HepG2 (cell line): ENCODE measurements around the gene CARTPT. TPM values are rescaled to one million over a fixed set of nuclear protein-coding genes. Genes with fewer than 3 reads are reported as not detected.

Experiments used
- ATAC-seq: fragments of 200-7000 bp; cut with Tn5 transposase; 3 replicates; pipeline ENCODE4 v1.9.1; 2020; ENCODE audit warnings: mild to moderate bottlenecking, moderate library complexity
- BruUV-seq: library from RNA; stranded (reverse); fragments of 400-500 nt; replicated peaks from 2 replicates; lab custom pipeline; 2021; lab: Mats Ljungman, UMichigan
- CTCF ChIA-PET: fragments of 300-600 bp; formaldehyde crosslinking; extraction: SDS; loops from one replicate; lab custom pipeline; 2021; ENCODE audit warnings: low total read pairs, inconsistent platforms, low intra/inter-chr PET ratio; lab: Yijun Ruan, JAX
- POLR2A ChIA-PET: fragments of 350-600 bp; sonication (Branson Sonifier 250); formaldehyde crosslinking; loops from one replicate; lab custom pipeline; 2020; ENCODE audit warnings: antibody characterized with exemption, inconsistent platforms; lab: Yijun Ruan, JAX
- DNase-seq: peaks from one replicate; pipeline ENCODE4 v3.0.0-alpha.2; 2015; ENCODE audit warnings: low spot score
- FAIRE-seq: peaks from 3 replicates; lab custom pipeline; 2011; peaks lifted over from hg19 to GRCh38; lab: Jason Lieb, UNC
- H2AFZ ChIP-seq: one replicate; pipeline ENCODE4 v1.6.1; 2011; ENCODE audit warnings: low read length, inconsistent platforms
- H3K27ac ChIP-seq: fragments of 300-600 bp; 3 replicates; pipeline ENCODE4 v1.8.0; 2011; ENCODE audit warnings: mixed run types, mild to moderate bottlenecking, mixed read lengths, low read length, inconsistent platforms; ENCODE audit not compliant: insufficient read depth; ENCODE audit errors: extremely low read length
- H3K27me3 ChIP-seq, 2 experiments: fragments of 200-600 bp in 1 of 2; 2 replicates in 1 of 2; 3 replicates in 1 of 2; pipeline versions ENCODE4 v1.6.0 to v1.8.0; 2011; ENCODE audit warnings: low read length in 2 of 2, mild to moderate bottlenecking in 2 of 2, moderate library complexity in 2 of 2, inconsistent platforms in 1 of 2; ENCODE audit not compliant: insufficient read depth in 2 of 2, control insufficient read depth in 1 of 2
- H3K36me3 ChIP-seq, 2 experiments: fragments of 200-600 bp in 1 of 2; replicated peaks in 1 of 2; 2 replicates in 1 of 2; 3 replicates in 1 of 2; pipeline versions ENCODE4 v1.5.1 to v1.8.0; 2011; ENCODE audit warnings: low read length in 2 of 2, inconsistent platforms in 1 of 2; ENCODE audit not compliant: insufficient read depth in 2 of 2, control insufficient read depth in 1 of 2
- H3K4me1 ChIP-seq: 2 replicates; pipeline ENCODE4 v1.5.1; 2012; ENCODE audit warnings: low read length, inconsistent platforms; ENCODE audit not compliant: insufficient read depth
- H3K4me2 ChIP-seq: 2 replicates; pipeline ENCODE4 v1.6.0; 2011; ENCODE audit warnings: low read depth, low read length, inconsistent platforms
- H3K4me3 ChIP-seq, 3 experiments: fragments of 200-600 bp in 1 of 3; sonication (generic), shearing (Covaris generic) in 1 of 3; replicated peaks in 1 of 3; 2 replicates each; pipeline ENCODE4 v1.5.1; 2011 to 2016; ENCODE audit warnings: low read length in 3 of 3, inconsistent platforms in 2 of 3, low read depth in 2 of 3, mild to moderate bottlenecking in 2 of 3, control low read depth in 1 of 3, mixed read lengths in 1 of 3; ENCODE audit not compliant: insufficient read depth in 1 of 3
- H3K79me2 ChIP-seq: one replicate; pipeline ENCODE4 v1.6.1; 2011; ENCODE audit warnings: low read length, inconsistent platforms; ENCODE audit not compliant: insufficient read depth
- H3K9ac ChIP-seq: 2 replicates; pipeline ENCODE4 v1.6.0; 2011; ENCODE audit warnings: mild to moderate bottlenecking, low read depth, low read length, inconsistent platforms; ENCODE audit not compliant: insufficient read depth
- H3K9me3 ChIP-seq: 2 replicates; pipeline ENCODE4 v1.5.1; 2012; ENCODE audit warnings: mild to moderate bottlenecking, low read length
- H4K20me1 ChIP-seq: 2 replicates; pipeline ENCODE4 v1.6.0; 2011; ENCODE audit warnings: inconsistent platforms, mild to moderate bottlenecking, low read length, moderate library complexity; ENCODE audit not compliant: insufficient read depth
- REST ChIP-seq, 2 experiments: IDR thresholded peaks; 2 replicates each; pipeline ENCODE4 v1.6.1; 2011 to 2012; ENCODE audit warnings: low read length in 2 of 2, borderline replicate concordance in 1 of 2, low read depth in 1 of 2, mild to moderate bottlenecking in 1 of 2, moderate library complexity in 1 of 2
- THRA ChIP-seq: sonication (generic); formaldehyde crosslinking; IDR thresholded peaks from 2 replicates; pipeline ENCODE4 v1.4.0; 2020; ENCODE audit warnings: missing genetic modification reagents, borderline replicate concordance
- XRCC5 ChIP-seq: fragments of 200-400 bp; formaldehyde crosslinking; optimal IDR thresholded peaks from 2 replicates; pipeline ENCODE3; 2017; ENCODE audit warnings: mild to moderate bottlenecking, low read length
- ZBTB26 ChIP-seq: IDR thresholded peaks from 2 replicates; pipeline ENCODE4 v1.6.1; 2016; ENCODE audit warnings: missing compliant biosample characterization, missing genetic modification reagents, borderline replicate concordance
- ZNF772 ChIP-seq: sonication (generic); formaldehyde crosslinking; IDR thresholded peaks from 2 replicates; pipeline ENCODE4 v1.5.0; 2020; ENCODE audit warnings: mild to moderate bottlenecking, missing genetic modification reagents
- WGBS: methylation state at CpG from one replicate; pipeline ENCODE4 v1.1.6; 2017; ENCODE audit warnings: low lambda C conversion rate; 5-methylcytosine and 5-hydroxymethylcytosine counted together
- in situ Hi-C: cut with HindIII; loops from 2 replicates; pipeline ENCODE4 v1.10.0; 2017; ENCODE audit warnings: low pct_unique_long_range_greater_than_20kb; ENCODE audit not compliant: extremely low pct_ligation_motif_present
- intact Hi-C: fragments of 100-400 bp; cut with micrococcal nuclease; formaldehyde crosslinking; loops from one replicate; pipeline ENCODE4 v1.10.0; 2022; ENCODE audit not compliant: unreplicated experiment
- polyA plus RNA-seq, 8 experiments: library from polyadenylated mRNA; depleted of rRNA in 3 of 8; stranded (reverse) in 7 of 8; unstranded in 1 of 8; fragments of >200 nt; fragmentation: Illumina TruSeq in 4 of 8; extraction: Trizol in 4 of 8; gene quantifications; 2 replicates each; pipeline versions ENCODE4 v1.2.1 to v1.2.3, GENCODE V29; 2011 to 2016; ENCODE audit warnings: low read depth in 4 of 8, missing spikeins in 1 of 8, mixed read lengths in 1 of 8; ENCODE audit not compliant: insufficient read depth in 1 of 8
- total RNA-seq, 5 experiments: library from RNA; depleted of rRNA; stranded (reverse); fragments of >200 nt; fragmentation: Illumina TruSeq; extraction: Trizol; gene quantifications; 2 replicates each; pipeline ENCODE4 v1.2.3, GENCODE V29; 2016; ENCODE audit warnings: low read depth in 1 of 5

The CARTPT gene
- total and polyA plus RNA-seq, 2 of the 13 experiments (the other 11 are each of a cell fraction or from before 2014, with no cell fraction given), result not detected

DNA sequence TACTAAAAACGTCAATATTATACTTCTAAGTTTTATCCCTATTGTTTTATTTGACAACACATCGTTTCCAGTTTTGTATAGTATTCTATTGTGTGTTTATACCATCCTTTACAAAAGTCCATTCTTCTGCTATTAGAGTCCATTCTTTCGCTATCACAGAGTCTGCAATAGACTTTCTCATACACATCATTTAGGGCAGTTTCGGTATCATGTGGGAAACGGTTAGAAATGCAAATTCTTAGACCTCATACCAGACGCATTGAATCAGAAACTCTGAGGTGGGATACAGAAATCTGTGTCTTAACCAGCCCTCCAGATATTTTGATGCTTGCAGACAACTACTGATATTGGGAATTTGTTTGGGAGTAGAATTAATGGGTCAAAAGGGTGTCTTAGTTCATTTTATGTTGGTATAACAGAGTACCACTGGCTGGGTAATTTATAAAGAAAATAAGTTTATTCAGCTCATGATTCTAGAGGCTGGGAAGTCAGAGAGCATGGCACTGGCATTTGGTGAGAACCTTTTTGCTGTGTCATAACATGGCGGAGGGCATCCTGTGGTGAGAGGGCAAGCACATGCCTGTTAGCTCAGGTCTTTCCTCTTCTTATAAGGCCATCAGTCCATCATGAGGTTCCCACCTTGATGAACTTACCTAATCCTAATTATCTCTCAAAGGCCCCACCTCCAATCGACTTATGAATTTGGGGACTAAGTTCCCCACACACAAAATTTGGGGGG is 21.1 kb downstream of the CARTPT start (continued):
- no peak for TF ChIP-seq THRA (CRISPR knock-in tag)
- no peak for TF ChIP-seq ZNF772 (CRISPR knock-in tag)
- TF ChIP-seq XRCC5, result no peak

DNA sequence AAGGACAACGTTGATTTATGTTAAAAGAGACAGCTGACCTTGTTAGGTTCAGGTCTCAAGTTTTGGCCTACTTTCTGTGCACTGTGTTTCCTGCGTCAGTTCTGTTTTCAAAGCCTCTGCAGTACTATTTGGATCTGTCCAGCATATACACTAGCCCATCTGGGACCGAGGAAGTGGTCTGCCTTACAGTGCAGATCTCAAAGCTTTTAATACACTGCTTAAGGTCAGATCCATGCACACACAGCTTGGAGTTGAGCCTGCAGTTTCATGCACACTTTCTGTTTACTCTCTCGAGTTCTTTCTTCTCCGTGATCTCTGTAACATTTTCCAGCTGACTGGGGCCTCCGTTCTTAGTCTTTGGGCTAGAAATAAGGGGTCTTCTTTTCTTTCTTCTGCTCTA is 24.1 kb downstream of the CARTPT start:
- no TSS peak for BruUV-seq
- H3K79me2 ChIP-seq, result no peaks in the 10 kb centered on the region
- peak; percentile 39; the same call in 1 of the 3 replicates for ATAC-seq
- H3K4me3 ChIP-seq, result no peak overlapping the region; a peak in 1 of 6 replicates
- H3K9ac ChIP-seq, result no peak overlapping the region
- peak overlapping the region; percentile 64 for H3K4me2 ChIP-seq
- no peak for DNase-seq
- H3K27ac ChIP-seq, result no peak overlapping the region
- in situ Hi-C loops (no loop called here), intact Hi-C loops (no loop called here)
- H3K9me3 ChIP-seq, result no peaks in the 10 kb centered on the region
- WGBS, result 2% methylated on average over 6 of the region's 6 CpGs
- H2AFZ ChIP-seq, result peak overlapping the region; percentile 34
- TF ChIP-seq ZBTB26 (CRISPR knock-in tag) (no peak), REST (IDR thresholded peaks at IDR 0.05; ENCODE audit: borderline replicate concordance in 1 of 2, low read depth in 1 of 2, low read length in 2 of 2) (0 out of 4 replicates have a peak, but pooled peaks of 1 of the 2 experiments have one; percentile 23)
- TF ChIP-seq, all 625 proteins: peak for 1
- Histone ChIP-seq H3K36me3 (no peaks in the 10 kb centered on the region), H4K20me1 (no peaks in the 10 kb centered on the region), H3K4me1 (peaks cover 17% of the 10 kb centered on the region; the same call in 1 of the 2 replicates), H3K27me3 (no peaks in the 10 kb centered on the region; a peak in 1 of 5 replicates)
- CTCF ChIA-PET, result no interaction called here
- no peak for FAIRE-seq
- POLR2A ChIA-PET, result interaction anchor here (1.4 kb wide), 1 partner anchor 39 kb away, joined by 3 read pairs; no protein-coding TSS in a partner anchor
